Measurements from ENCODE around the gene SAP25. TPM values are rescaled to one million over a fixed set of nuclear protein-coding genes. Genes with fewer than 3 reads are reported as not detected.

The SAP25 gene
- total and polyA plus RNA-seq, 4 donors: 1.9 to 9.8 (median 3.4) TPM; not detected in 1

GRCh38 chr7:100585511-100586265 is 12.0 kb upstream of the SAP25 start, which contains the start of gene LRCH4:
Gene LRCH4, minus strand, starts transcription at chr7:100586129. Its CDS starts 29 bp downstream, at chr7:100586100.
- peaks cover 35% of the 10 kb centered on the region for H3K36me3 ChIP-seq (ENCODE audit: control insufficient read depth, insufficient read depth, low read length)
- H3K4me1 ChIP-seq (ENCODE audit: control insufficient read depth, insufficient read depth, low read length): peaks cover 50% of the 10 kb centered on the region
- peak within 1 kb of the TSS; percentile 96 for H3K4me3 ChIP-seq (ENCODE audit: low read depth, low read length)
- no peaks in the 10 kb centered on the region for H3K9me3 ChIP-seq (ENCODE audit: control insufficient read depth, insufficient read depth, low read length)
- peak in 1 of 6 donors; percentile 57 for DNase-seq (ENCODE audit: low read depth in 4 of 6, low spot score in 6 of 6)
- peak within 1 kb of the TSS; percentile 88 for H3K27ac ChIP-seq (ENCODE audit: low read depth, low read length)
- H3K27me3 ChIP-seq (ENCODE audit: control insufficient read depth, insufficient read depth, low read length): no peaks in the 10 kb centered on the region
- WGBS (ENCODE audit: insufficient coverage): under 1% methylated on average over 57 of the region's 61 CpGs

DNA sequence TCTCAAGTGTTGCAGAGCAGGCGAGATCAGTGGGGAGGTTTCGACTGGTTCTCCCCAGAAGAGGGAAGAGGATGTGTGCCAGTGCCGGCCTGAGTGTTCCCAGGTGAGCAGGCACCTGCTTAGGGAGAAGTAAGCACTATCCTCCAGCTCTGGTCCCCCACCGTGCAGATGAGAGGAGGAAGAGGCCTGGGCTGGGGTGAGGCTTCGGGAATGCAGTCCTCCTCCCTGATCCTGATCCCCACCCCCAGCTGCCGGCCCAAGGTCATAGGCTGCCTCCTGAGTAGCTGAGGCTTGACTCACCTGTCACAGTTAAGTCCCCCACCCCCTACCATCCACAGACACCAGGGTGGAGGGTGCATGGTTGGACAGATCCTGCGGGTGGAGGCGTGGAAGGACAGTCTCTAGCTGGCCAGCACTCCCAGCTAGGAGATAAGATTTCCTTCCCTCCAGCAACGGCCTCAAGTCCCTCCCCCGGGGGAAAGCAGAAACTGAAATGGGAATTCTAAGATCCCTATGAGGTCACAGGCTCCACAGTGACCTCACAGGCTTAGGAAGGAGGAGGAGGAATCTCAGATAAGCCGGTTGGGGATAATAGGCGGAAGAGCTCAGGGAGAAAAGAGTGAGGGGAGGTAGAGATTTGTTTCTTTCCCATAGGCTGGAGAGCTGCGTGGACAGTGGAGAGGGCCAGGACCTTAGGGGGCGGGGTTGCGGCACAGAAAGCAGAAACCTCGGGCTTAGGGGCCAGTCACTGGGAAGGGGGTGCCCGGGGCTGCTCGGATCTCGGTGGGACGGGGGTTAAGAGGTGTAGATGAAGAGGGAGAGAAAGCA is 11.2 kb upstream of the SAP25 start:
- Histone ChIP-seq H3K27me3 (ENCODE audit: control insufficient read depth, insufficient read depth, low read length) (no peaks in the 10 kb centered on the region), H3K4me3 (ENCODE audit: low read depth, low read length) (peak overlapping the region; percentile 96), H3K4me1 (ENCODE audit: control insufficient read depth, insufficient read depth, low read length) (peaks cover 47% of the 10 kb centered on the region), H3K36me3 (ENCODE audit: control insufficient read depth, insufficient read depth, low read length) (peaks cover 43% of the 10 kb centered on the region), H3K27ac (ENCODE audit: low read depth, low read length) (peak overlapping the region; percentile 81), H3K9me3 (ENCODE audit: control insufficient read depth, insufficient read depth, low read length) (no peaks in the 10 kb centered on the region)
- peak in 2 of 6 donors; percentile 16 to 48 for DNase-seq (ENCODE audit: low read depth in 4 of 6, low spot score in 6 of 6)
- WGBS (ENCODE audit: insufficient coverage): 5% methylated on average over 13 of the region's 20 CpGs

- Histone ChIP-seq H3K4me3 (ENCODE audit: low read depth, low read length) (peak overlapping the region; percentile 96), H3K4me1 (ENCODE audit: control insufficient read depth, insufficient read depth, low read length) (peaks cover 41% of the 10 kb centered on the region), H3K36me3 (ENCODE audit: control insufficient read depth, insufficient read depth, low read length) (peaks cover 50% of the 10 kb centered on the region), H3K27me3 (ENCODE audit: control insufficient read depth, insufficient read depth, low read length) (no peaks in the 10 kb centered on the region), H3K27ac (ENCODE audit: low read depth, low read length) (peak overlapping the region; percentile 81), H3K9me3 (ENCODE audit: control insufficient read depth, insufficient read depth, low read length) (no peaks in the 10 kb centered on the region)
- 79% methylated on average over 7 of the region's 15 CpGs for WGBS (ENCODE audit: insufficient coverage)
- no peak for DNase-seq (ENCODE audit: low read depth in 4 of 6, low spot score in 6 of 6)
Measured at GRCh38 chr7:100584054-100584682, 10.5 kb upstream of the SAP25 start.

- no peaks in the 10 kb centered on the region for H3K9me3 ChIP-seq (ENCODE audit: control insufficient read depth, insufficient read depth, low read length)
- 57% methylated on average over 16 of the region's 23 CpGs for WGBS (ENCODE audit: insufficient coverage)
- H3K4me3 ChIP-seq (ENCODE audit: low read depth, low read length): peak overlapping the region; percentile 96
- H3K4me1 ChIP-seq (ENCODE audit: control insufficient read depth, insufficient read depth, low read length): peaks cover 41% of the 10 kb centered on the region
- peaks cover 57% of the 10 kb centered on the region for H3K36me3 ChIP-seq (ENCODE audit: control insufficient read depth, insufficient read depth, low read length)
- no peak for DNase-seq (ENCODE audit: low read depth in 4 of 6, low spot score in 6 of 6)
- H3K27me3 ChIP-seq (ENCODE audit: control insufficient read depth, insufficient read depth, low read length): no peaks in the 10 kb centered on the region
- no peak overlapping the region for H3K27ac ChIP-seq (ENCODE audit: low read depth, low read length)
Measured at GRCh38 chr7:100583132-100584053, 9.7 kb upstream of the SAP25 start.

DNA sequence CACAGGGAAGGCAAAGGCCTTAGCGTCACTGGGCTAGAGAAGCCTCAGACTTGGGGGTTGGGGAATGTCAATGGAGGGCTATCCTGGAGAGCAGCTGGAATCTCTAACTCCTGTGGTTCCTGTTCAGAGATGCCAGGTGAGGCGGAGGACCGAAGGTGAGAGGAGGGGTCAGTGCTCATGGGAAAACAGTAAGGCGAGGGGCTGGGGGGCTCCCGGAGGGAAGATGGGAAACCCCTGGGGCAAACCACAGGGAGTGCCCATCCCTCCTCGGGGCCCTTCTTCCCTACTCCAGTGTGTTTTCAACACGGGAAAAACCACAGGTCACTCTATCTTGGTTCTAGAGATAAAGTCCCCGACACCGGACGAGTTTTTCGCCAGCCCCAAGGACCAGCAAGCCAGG is 8.9 kb upstream of the SAP25 start:
- H3K9me3 ChIP-seq (ENCODE audit: control insufficient read depth, insufficient read depth, low read length): no peaks in the 10 kb centered on the region
- 87% methylated on average over 11 of the region's 11 CpGs for WGBS (ENCODE audit: insufficient coverage)
- no peak overlapping the region for H3K4me3 ChIP-seq (ENCODE audit: low read depth, low read length)
- H3K36me3 ChIP-seq (ENCODE audit: control insufficient read depth, insufficient read depth, low read length): peaks cover 65% of the 10 kb centered on the region
- no peak overlapping the region for H3K27ac ChIP-seq (ENCODE audit: low read depth, low read length)
- peaks cover 41% of the 10 kb centered on the region for H3K4me1 ChIP-seq (ENCODE audit: control insufficient read depth, insufficient read depth, low read length)
- no peaks in the 10 kb centered on the region for H3K27me3 ChIP-seq (ENCODE audit: control insufficient read depth, insufficient read depth, low read length)
- no peak for DNase-seq (ENCODE audit: low read depth in 4 of 6, low spot score in 6 of 6)

DNA sequence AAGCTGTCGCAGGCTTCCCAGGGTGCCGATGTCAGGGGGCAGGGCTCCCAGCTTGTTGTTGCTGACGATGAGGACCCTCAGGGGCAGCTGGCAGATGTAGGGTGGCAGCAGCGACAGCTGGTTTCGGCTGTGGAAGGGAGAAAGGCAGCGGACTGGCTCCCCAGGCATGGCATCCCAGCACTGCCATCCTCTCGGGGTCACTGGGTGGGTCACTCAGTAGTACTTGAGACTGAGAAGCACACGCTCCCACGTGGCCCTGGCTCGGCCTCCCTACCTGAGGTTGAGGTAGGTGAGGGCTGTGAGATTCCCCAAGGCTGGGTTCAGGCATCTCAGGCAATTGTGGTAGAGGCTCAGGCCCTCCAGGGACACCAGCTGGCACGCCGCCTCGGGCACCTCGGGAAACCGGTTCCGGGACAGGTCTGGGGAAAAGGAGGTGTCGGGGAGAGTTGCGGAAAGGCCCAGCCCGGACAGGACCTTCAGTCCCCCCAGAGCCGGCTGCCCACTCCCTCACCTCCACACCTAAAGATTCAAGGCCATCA is 8.4 kb upstream of the SAP25 start:
- Histone ChIP-seq H3K36me3 (ENCODE audit: control insufficient read depth, insufficient read depth, low read length) (peaks cover 70% of the 10 kb centered on the region), H3K9me3 (ENCODE audit: control insufficient read depth, insufficient read depth, low read length) (no peaks in the 10 kb centered on the region), H3K4me3 (ENCODE audit: low read depth, low read length) (no peak overlapping the region), H3K4me1 (ENCODE audit: control insufficient read depth, insufficient read depth, low read length) (peaks cover 39% of the 10 kb centered on the region), H3K27me3 (ENCODE audit: control insufficient read depth, insufficient read depth, low read length) (no peaks in the 10 kb centered on the region), H3K27ac (ENCODE audit: low read depth, low read length) (no peak overlapping the region)
- 95% methylated on average over 10 of the region's 20 CpGs for WGBS (ENCODE audit: insufficient coverage)
- no peak for DNase-seq (ENCODE audit: low read depth in 4 of 6, low spot score in 6 of 6)

- H3K4me3 ChIP-seq (ENCODE audit: low read depth, low read length): no peak overlapping the region
- H3K9me3 ChIP-seq (ENCODE audit: control insufficient read depth, insufficient read depth, low read length): no peaks in the 10 kb centered on the region
- 92% methylated on average over 9 of the region's 11 CpGs for WGBS (ENCODE audit: insufficient coverage)
- H3K27ac ChIP-seq (ENCODE audit: low read depth, low read length): no peak overlapping the region
- H3K27me3 ChIP-seq (ENCODE audit: control insufficient read depth, insufficient read depth, low read length): no peaks in the 10 kb centered on the region
- peaks cover 85% of the 10 kb centered on the region for H3K36me3 ChIP-seq (ENCODE audit: control insufficient read depth, insufficient read depth, low read length)
- no peak for DNase-seq (ENCODE audit: low read depth in 4 of 6, low spot score in 6 of 6)
- peaks cover 35% of the 10 kb centered on the region for H3K4me1 ChIP-seq (ENCODE audit: control insufficient read depth, insufficient read depth, low read length)
Measured at GRCh38 chr7:100580466-100581283, 7.0 kb upstream of the SAP25 start.
